ENCODE measurements around the gene GTF3C2.
"Not testable (repeated sequence)": the region's sequence is repeated elsewhere in the genome, so short reads cannot be mapped to it uniquely, and the experiment has no call there.

GTF3C2 gene

GRCh38 chr2:27319839-27320238 is 36.7 kb downstream of the GTF3C2 start:
- DNase-seq: not testable (repeated sequence)

GRCh38 chr2:27316655-27317412 is 39.7 kb downstream of the GTF3C2 start:
- DNase-seq: no peak

- no peak for DNase-seq
Observed at GRCh38 chr2:27315122-27315521, 41.4 kb downstream of the GTF3C2 start.

- DNase-seq: no peak
Observed at GRCh38 chr2:27314709-27315108, 41.9 kb downstream of the GTF3C2 start.

- no peak for DNase-seq
Observed at GRCh38 chr2:27313882-27314645, 42.5 kb downstream of the GTF3C2 start.

GRCh38 chr2:27312152-27312551 is 44.4 kb downstream of the GTF3C2 start:
- no peak for DNase-seq

- DNase-seq: no peak
Observed at GRCh38 chr2:27309651-27310050, 46.9 kb downstream of the GTF3C2 start.

GRCh38 chr2:27308359-27308881 is 48.1 kb downstream of the GTF3C2 start, which contains the start of gene UCN:
Gene UCN (minus strand): TSS chr2:27308445. CDS start chr2:27307895, 550 bp downstream.
- DNase-seq: no peak

- no peak for DNase-seq
Observed at GRCh38 chr2:27307545-27308358, 48.8 kb downstream of the GTF3C2 start.

- DNase-seq: no peak
Observed at GRCh38 chr2:27307287-27307544, 49.3 kb downstream of the GTF3C2 start.

GRCh38 chr2:27306573-27307286 is 49.8 kb downstream of the GTF3C2 start:
- no peak for DNase-seq

GRCh38 chr2:27306136-27306535 is 50.4 kb downstream of the GTF3C2 start:
- no peak for DNase-seq

GRCh38 chr2:27305516-27305915 is 51.0 kb downstream of the GTF3C2 start:
- no peak for DNase-seq

GRCh38 chr2:27304488-27305240 is 51.9 kb downstream of the GTF3C2 start:
- DNase-seq: no peak

- no peak for DNase-seq
Observed at GRCh38 chr2:27303093-27304025, 53.2 kb downstream of the GTF3C2 start.

GRCh38 chr2:27300606-27301005 is 56.0 kb downstream of the GTF3C2 start:
- not testable (repeated sequence) for DNase-seq

- DNase-seq: no peak
Observed at GRCh38 chr2:27298391-27299080, 58.0 kb downstream of the GTF3C2 start.

- no peak for DNase-seq
Observed at GRCh38 chr2:27297195-27297594, 59.4 kb downstream of the GTF3C2 start.

- no peak for DNase-seq
Observed at GRCh38 chr2:27296481-27296880, 60.1 kb downstream of the GTF3C2 start.

GRCh38 chr2:27294928-27295327 is 61.6 kb downstream of the GTF3C2 start:
- DNase-seq: no peak
